ENCODE data around the gene PPP3CA. TPM values are rescaled to one million over a fixed set of nuclear protein-coding genes. Genes with fewer than 3 reads are reported as not detected.

PPP3CA gene
- total RNA-seq, 1 donor from 2014 or later = 38.4 TPM

GRCh38 chr4:101178731-101179130, 168.6 kb downstream of the PPP3CA start:
- Histone ChIP-seq H3K9ac (no peak overlapping the region), H3K27ac (no peak overlapping the region), H2AFZ (replicated peaks) (no peak overlapping the region), H3K27me3 (no peaks in the 10 kb centered on the region), H4K20me1 (ENCODE audit: low read depth) (no peaks in the 10 kb centered on the region), H3K4me3 (no peak overlapping the region), H3K4me1 (peaks cover 10% of the 10 kb centered on the region), H3K36me3 (no peaks in the 10 kb centered on the region), H3K9me3 (ENCODE audit: low read depth) (no peaks in the 10 kb centered on the region), H3K79me2 (ENCODE audit: low read depth) (no peaks in the 10 kb centered on the region), H3K4me2 (no peak overlapping the region), H3F3A (ENCODE audit: low read depth) (no peaks in the 10 kb centered on the region)
- no peak for DNase-seq (ENCODE audit: low spot score)
- Mint-ChIP-seq H3K4me1 (no peaks in the 10 kb centered on the region), H3K27ac (no peak overlapping the region), H3K9me3 (peaks cover 10% of the 10 kb centered on the region), H3K27me3 (ENCODE audit: insufficient read depth, low read depth) (peaks cover 2% of the 10 kb centered on the region), H3K4me3 (no peak overlapping the region), H3K36me3 (peaks cover 11% of the 10 kb centered on the region)
- TF ChIP-seq EZH2phosphoT487 (IDR thresholded peaks at IDR 0.05) (no peak), EZH2 (IDR thresholded peaks at IDR 0.05) (no peak), CTCF (IDR thresholded peaks at IDR 0.05) (no peak)

- Histone ChIP-seq H3K9ac (no peak overlapping the region), H2AFZ (replicated peaks) (no peak overlapping the region), H3F3A (ENCODE audit: low read depth) (no peaks in the 10 kb centered on the region), H3K27ac (no peak overlapping the region), H3K79me2 (ENCODE audit: low read depth) (no peaks in the 10 kb centered on the region), H4K20me1 (ENCODE audit: low read depth) (no peaks in the 10 kb centered on the region), H3K4me2 (no peak overlapping the region), H3K9me3 (ENCODE audit: low read depth) (no peaks in the 10 kb centered on the region), H3K27me3 (no peaks in the 10 kb centered on the region), H3K4me3 (no peak overlapping the region), H3K36me3 (no peaks in the 10 kb centered on the region), H3K4me1 (peaks cover 17% of the 10 kb centered on the region)
- no peak for DNase-seq (ENCODE audit: low spot score)
- no peaks in the 10 kb centered on the region for H3K4me1 Mint-ChIP-seq
- peaks cover 2% of the 10 kb centered on the region for H3K27me3 Mint-ChIP-seq (ENCODE audit: insufficient read depth, low read depth)
- H3K36me3 Mint-ChIP-seq = peaks cover 2% of the 10 kb centered on the region
- peaks cover 2% of the 10 kb centered on the region for H3K9me3 Mint-ChIP-seq
- no peak overlapping the region for H3K27ac Mint-ChIP-seq
- no peak overlapping the region for H3K4me3 Mint-ChIP-seq
- TF ChIP-seq EZH2 (IDR thresholded peaks at IDR 0.05) (no peak), CTCF (IDR thresholded peaks at IDR 0.05) (no peak), EZH2phosphoT487 (IDR thresholded peaks at IDR 0.05) (no peak)
Measured at GRCh38 chr4:101177154-101177553, 170.2 kb downstream of the PPP3CA start.

GRCh38 chr4:101175896-101176676, 171.2 kb downstream of the PPP3CA start:
- H3K9me3 Mint-ChIP-seq = no peaks in the 10 kb centered on the region
- H3K9me3 ChIP-seq (ENCODE audit: low read depth) = no peaks in the 10 kb centered on the region
- peaks cover 2% of the 10 kb centered on the region for H3K27me3 Mint-ChIP-seq (ENCODE audit: insufficient read depth, low read depth)
- H2AFZ ChIP-seq (replicated peaks) = no peak overlapping the region
- H3K4me3 Mint-ChIP-seq = no peak overlapping the region
- no peak overlapping the region for H3K9ac ChIP-seq
- no peaks in the 10 kb centered on the region for H3K4me1 Mint-ChIP-seq
- no peak for TF ChIP-seq CTCF (IDR thresholded peaks at IDR 0.05)
- TF ChIP-seq EZH2phosphoT487 (IDR thresholded peaks at IDR 0.05) = no peak
- no peak for TF ChIP-seq EZH2 (IDR thresholded peaks at IDR 0.05)
- H3K27ac Mint-ChIP-seq = no peak overlapping the region
- no peaks in the 10 kb centered on the region for H4K20me1 ChIP-seq (ENCODE audit: low read depth)
- no peaks in the 10 kb centered on the region for H3K27me3 ChIP-seq
- no peak overlapping the region for H3K4me3 ChIP-seq
- H3K4me2 ChIP-seq = no peak overlapping the region
- peaks cover 17% of the 10 kb centered on the region for H3K4me1 ChIP-seq
- no peak overlapping the region for H3K27ac ChIP-seq
- no peaks in the 10 kb centered on the region for H3K36me3 ChIP-seq
- H3K79me2 ChIP-seq (ENCODE audit: low read depth) = no peaks in the 10 kb centered on the region
- H3K36me3 Mint-ChIP-seq = no peaks in the 10 kb centered on the region
- no peak for DNase-seq (ENCODE audit: low spot score)
- H3F3A ChIP-seq (ENCODE audit: low read depth) = no peaks in the 10 kb centered on the region

All from neural progenitor cell (in vitro differentiated cells).